ENCODE data around the gene ADAMTS13.
A peak's percentile ranks its signal among the peaks of the same experiment; 100 is the strongest.

The ADAMTS13 gene

DNA sequence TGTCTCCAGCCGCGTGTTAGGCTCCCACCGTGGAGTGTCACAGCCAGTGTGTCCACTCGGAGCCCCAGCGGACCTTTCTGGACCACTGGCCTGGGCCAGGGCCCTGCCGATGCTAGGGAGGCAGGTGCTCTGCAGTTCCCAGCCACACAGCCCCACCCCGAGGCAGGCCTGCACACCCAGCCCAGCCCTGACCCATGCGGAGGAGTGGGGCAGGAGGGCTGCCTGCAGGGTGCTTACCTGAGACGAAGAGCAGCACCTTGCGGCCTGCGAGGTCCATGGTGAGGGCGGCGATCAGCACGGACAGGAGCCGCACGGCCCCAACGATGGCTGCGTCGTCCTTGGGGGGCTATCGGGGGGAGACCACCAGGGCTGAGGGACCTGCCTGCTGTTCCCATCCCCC, 51.6 kb downstream of the ADAMTS13 start:
- no peak for DNase-seq

DNA sequence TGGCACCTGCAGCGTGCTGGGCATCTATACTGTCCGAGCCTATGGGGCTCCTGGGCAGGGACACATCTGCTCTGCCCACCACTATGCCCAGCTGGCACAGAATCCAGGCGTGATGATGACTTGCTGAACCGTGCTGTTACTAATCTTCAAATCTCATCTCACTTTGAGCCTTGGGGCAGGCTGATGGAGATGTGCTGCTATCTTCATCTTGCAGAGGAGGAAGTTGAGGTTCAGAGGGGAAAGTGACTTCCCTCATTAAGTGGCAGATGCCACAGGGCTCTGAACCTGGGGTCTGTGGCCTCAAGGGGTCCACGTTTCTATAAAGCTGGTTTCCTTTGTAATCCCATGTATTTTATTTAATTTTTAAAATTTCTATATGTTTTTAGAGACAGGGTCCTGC, 52.0 kb downstream of the ADAMTS13 start:
- no peak for DNase-seq

DNA sequence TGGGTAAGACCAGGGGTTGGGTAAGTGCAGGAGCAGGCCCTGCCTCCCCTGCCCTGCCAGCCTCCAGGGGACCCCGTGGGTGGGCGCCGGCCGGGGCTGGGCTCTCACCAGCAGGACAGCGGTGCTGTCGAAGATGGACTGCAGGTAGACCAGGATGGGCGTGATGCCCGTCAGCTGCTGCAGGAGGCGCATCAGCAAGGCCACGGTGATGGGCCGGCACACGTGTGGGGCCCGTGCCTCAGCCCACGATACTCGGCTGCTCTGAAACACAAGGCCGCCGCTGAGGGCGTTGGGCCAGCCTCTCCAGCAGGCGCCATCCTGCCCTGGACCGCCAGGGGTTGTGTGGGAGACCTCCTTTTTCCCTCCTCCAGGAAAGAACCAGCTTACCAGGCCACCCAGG, 52.7 kb downstream of the ADAMTS13 start:
- no peak for DNase-seq

DNA sequence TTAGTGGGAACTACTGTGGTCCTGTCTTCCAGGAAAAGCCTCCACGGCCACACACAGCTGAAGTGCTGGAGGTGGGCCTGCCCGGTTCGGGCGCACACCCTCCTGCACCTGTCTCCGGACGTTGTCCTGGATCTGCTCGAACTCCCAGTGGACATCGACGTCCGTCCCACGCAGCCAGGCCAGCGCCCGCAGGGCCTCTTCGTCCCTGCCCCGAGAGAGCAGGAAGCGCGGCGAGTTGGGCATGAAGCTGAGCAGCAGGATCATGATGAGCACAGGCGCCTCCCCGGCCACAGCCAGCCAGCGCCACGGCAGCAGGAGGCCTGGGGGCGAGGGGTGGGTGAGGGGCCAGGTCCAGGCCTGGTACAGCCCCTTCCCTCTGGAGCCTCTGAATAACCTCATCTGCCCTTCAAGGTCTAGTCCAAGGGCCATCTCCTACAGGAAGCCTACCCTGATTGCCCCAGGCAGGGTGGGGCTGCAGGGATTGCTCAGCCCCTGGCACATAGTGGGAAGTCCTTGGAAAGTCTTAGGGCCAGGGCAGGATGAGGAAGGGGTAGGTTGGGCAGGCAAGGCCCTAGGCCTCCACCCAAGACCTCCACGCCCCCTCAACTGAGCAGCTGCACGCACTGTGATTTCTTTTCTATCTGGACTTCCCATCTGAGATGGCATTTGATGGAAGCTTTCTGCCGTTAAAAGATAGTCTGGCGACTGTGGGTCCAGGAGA, 53.3 kb downstream of the ADAMTS13 start:
- DNase-seq = no peak

DNA sequence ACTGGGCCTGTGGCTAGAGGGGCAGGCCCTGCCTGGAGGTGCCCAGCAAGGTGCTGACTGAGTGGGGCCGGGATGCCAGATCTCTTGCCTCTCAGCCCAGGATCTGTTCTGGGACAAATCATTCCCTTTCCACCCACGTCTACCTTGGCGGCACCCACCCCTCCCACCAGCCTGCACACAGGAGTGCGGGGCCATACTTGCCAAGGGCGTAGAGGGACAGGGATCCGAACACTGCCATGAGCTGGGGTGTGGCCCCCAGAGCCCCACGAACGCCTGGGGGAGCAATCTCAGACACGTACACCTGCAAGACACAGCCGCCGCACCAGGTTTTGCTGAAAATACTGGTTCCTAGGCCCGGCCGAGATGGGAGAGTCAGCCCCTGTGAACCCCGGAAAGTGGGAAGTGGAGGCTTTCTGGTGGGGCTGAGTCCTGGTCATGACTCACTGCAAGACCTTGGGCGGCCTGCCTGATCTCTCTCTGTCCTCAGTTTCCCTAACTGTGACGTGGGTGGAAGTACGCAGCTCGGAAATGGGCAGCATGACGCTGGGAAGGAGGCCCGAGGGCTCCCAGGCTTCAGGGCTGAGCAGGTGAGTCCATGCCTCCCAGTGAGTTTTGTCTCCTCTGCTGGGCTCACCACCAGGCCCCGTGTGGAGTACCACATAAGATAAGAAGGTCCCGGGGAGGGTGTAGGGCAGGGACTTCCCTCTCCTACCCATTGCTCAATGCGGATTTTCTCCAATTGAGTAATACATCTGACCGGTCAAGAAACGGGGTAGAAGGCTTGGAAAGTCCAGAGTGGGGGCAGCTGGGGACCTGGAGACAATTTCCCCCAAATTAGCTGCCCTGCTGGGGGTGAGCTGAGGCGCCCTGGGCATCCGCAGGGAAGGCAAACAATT, 54.1 kb downstream of the ADAMTS13 start:
- DNase-seq = no peak

DNA sequence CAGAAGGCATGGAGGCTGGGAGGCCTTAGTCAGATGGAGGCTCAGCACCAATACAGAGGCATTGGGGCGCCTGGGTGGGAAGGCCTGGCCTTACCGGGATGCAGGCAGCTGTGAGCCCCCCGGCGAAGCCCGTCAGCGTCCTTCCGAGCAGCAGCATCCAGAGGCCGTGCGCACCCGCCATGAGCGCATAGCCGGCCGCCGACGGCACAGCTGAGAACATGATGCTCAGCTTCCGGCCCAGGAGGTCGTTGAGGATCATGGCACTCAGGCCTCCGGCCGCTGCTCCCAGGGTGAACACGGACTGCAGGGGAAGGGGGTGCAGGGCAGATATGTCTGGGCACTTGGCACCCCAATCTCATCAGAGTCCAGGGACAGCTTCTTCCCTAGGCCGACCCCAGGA, 54.8 kb downstream of the ADAMTS13 start:
- DNase-seq = no peak

DNA sequence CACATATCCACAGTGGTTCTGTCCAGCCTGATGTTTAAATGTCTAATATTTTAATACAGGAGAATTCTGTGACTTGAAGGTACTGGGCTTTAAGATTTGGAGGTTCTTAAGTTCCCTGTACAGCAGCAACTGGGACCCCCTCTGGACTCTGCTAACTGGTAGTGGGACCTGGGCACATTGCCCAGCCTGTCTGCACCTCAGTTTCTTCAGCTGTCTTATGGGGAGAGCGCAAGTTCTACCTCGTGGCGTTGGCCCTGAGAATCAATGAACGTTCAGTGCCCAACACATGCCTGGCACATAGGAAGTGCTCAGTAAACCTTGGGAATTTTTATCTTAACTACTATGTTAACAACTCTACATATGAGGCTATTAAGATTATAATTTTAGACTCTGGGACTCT, 55.3 kb downstream of the ADAMTS13 start:
- DNase-seq = no peak

DNA sequence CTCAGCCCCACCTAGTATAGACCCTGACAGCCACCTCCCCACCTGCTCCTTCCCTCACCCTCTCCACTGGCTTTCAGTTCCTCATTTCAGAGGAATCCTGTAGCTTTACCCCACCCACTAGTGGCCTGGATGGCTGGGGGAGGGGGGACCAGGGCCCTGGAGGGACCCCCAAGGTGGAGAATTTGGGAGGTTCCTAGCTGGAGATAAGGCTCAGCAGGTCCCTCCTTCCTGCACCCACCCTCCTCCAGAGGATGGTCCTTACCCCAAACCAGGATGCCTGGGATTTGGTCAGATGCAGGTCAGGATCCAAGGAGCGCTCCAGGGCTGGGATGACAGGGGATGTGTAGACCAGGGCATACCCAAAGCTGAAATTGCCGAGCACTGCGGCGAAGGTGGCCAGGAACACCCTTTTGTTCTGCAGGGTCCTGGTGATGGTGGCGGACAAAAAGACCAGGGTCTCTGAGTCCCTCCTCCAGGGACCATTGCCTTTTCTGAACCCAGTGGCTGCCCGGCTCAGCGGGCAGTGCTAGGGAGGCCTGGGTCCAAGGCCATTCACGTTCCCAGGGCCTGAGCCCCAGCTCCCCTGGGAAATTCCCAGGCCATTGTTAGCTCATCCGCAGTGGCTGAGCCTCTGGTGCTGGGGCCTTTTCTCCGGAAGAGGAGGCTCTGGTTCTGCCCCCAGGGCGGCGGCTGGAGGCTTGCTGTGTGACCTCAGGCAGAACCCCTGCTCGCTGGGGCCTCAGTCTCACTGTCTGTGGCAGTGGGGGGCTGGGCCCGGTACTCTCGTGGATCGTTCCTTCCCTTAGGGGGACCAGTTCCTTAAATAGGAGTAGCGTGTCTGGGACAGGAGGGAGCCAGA, 56.1 kb downstream of the ADAMTS13 start:
- peak; percentile 39 for DNase-seq

DNA sequence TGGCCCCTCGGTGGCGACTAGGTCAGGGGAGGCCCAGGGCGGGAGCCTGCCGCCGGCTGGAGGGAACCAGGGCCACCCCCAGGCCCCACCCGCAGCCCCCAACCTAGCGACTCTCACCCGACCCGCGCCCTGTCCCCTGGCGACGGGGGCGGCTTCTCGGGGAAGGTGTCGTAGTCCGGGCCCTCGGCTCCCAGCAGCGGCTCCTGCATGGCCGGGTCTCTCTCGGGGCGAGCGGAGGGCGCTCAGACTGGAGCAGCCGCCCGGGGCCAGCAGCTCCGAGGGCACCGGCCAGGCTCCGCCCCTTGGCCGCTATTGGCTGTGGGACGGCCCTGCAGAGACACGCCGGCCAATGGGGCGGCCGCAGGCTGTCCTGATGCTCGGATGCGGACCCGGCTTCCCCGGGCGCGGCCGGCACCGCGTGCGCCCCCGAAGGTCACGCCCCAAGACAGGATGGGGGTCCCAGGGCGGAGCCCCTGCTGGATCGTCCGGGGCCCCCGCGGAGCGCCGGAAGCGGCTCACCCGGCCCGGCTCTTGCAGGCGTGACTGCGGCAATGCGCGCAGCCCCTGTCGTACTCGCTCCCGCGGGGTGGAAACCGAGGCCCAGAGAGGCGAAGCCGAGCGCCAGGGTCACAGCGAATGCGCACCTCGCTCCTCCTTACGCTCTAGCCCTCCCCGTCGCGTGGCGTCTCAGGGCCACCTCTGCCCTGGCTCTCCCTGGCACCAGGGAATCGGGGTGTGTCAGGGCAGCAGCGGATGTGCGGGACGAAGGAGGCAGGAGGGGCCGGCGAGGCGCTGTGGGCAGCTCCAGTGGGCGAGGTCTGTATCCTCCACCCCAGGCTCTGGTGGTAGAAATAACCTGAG, 56.9 kb downstream of the ADAMTS13 start, which contains the start of gene SLC2A6:
Gene SLC2A6 (minus strand): TSS at position 249 of the 861 bp plus-strand sequence. CDS start 40 bp downstream, at position 209.
- peak; percentile 81 for DNase-seq

DNA sequence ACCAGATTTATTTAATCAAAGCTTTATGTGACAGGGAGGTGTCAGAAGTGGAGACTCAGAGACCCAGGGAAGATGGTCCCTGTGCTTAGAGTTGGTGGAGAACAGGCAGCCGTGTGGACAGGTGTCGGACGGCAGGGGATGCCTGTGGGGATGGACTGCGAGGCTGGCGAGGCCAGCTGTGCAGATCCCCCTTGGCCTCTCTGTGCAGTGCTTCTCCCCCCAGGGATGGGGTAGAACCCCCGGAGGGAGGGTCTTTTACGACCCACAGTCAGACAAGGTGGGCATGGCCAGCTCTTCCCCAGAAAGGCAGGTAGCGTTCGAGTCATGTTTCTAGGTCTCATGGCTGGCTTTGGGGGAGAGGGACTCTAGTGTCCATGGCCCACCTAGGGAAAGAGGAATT, 61.4 kb downstream of the ADAMTS13 start:
- no peak for DNase-seq

DNA sequence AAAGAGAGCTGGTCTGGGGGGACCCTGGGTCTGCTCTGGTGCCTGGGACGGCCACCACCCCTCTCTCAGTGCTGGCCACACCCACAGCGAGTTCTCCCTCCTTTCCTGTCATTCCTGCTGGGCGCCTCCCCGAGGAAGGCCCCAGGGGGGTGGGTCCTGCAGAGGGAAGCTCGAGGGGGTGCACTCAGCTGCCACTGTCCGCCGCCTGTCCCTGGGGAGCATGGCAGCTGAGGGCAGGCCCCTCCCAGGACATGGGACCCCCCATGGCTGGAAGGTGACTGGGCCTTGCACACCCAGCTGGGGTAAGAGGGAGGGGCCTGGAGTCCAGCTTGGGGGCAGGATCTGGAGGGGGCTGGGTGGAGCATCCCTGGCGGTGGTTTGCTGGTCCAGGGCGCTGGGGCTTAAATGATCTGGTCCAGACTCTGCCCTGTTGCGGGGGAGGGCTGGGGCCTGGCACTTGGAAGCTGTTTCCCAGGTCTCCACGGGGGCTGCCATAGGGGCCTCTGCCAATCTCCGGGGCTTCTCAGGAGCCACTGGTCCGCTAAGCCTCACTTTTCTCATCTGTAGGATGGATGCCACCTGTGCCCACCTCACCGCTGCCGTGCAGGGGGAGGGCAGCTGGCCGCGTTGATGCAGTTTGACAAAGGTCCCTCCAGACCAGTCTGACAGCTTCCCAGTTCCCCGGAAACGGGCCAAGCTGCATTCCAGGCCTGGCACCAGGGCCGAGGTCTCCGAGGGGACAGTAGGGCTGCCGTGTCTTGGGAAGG, 62.7 kb downstream of the ADAMTS13 start:
- DNase-seq = no peak

DNA sequence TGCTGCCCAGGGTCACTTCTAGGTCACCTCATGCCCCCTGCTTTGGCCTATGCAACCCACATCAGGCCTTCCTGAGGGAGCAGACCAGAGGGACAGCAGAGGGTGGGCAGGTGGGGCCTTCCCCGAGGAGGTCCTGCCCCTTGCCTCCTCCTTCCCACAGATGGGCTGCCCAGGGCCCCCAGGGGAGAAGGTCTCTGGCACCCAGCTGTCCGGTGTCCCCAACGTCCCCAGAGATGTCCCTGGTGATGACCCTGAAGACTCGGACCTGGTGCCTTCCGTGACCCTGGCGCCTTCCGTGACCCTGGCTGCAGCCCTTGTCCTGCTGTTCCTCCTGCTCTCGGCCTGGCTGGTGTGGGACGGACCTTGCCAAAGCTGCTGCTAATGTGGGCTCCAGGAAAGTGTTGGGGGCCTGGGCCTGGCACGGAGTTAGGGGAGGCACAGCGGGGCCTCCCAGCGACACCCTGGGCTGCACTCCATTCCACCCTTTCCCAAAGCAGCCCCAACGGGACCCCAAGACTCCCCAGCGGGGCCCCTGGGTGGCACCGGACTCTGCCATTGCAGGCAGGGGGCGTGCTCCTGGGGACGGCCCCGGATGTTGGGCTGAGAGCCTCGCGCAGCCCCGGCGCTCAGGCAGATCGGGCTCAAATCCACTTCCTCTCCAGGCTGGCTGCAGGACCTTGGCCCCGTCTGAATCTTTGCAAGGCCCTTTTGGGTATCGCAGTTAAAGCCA, 63.5 kb downstream of the ADAMTS13 start:
- no peak for DNase-seq

DNA sequence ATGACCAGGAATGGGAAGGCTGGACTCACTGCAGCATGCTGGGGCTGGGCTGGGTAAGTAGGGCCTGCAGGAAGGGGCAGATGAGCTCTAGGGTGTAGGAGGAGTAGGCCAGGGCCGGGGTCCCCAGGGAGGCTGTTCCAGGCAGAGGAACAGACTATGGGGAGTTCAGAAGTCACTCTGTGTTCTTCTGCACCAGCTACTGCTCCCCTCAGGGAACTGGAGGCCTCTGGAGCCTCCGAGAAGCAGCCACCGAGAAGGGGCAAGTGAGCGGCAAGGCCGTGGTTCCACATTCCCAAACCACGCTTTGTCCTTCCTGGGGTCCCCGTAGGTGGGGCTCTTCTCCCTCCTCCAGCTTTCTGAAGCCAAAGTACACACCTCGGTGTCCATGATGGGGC, 65.2 kb downstream of the ADAMTS13 start:
- no peak for DNase-seq

DNA sequence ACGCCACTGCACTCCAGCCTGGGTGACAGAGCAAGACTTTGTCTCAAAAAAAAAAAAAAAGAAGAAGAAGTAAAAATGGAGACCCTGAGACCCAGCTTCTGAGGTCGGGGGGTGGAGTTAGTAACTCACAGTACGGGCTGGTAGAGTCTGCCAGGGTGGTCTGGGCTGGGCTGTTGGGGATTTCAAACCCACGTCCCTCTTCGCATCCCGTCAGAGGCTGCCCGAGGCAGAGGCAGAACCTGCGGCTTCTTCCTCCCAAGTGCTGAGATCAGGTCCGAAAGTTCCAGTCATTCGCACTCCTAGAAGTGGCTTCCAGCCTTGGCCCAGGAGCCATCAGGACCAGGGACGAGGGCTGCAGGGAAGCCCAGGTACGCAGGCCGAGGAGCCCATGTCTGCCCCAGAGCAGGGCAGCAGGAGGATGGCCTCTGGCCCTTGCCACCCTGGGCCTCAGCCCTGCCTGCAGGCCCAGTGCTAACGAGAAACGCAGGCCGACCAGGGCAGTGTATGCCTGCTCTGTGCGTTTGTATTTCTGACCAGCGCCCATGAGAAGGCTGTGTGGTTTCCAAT, 66.6 kb downstream of the ADAMTS13 start:
- DNase-seq = no peak

DNA sequence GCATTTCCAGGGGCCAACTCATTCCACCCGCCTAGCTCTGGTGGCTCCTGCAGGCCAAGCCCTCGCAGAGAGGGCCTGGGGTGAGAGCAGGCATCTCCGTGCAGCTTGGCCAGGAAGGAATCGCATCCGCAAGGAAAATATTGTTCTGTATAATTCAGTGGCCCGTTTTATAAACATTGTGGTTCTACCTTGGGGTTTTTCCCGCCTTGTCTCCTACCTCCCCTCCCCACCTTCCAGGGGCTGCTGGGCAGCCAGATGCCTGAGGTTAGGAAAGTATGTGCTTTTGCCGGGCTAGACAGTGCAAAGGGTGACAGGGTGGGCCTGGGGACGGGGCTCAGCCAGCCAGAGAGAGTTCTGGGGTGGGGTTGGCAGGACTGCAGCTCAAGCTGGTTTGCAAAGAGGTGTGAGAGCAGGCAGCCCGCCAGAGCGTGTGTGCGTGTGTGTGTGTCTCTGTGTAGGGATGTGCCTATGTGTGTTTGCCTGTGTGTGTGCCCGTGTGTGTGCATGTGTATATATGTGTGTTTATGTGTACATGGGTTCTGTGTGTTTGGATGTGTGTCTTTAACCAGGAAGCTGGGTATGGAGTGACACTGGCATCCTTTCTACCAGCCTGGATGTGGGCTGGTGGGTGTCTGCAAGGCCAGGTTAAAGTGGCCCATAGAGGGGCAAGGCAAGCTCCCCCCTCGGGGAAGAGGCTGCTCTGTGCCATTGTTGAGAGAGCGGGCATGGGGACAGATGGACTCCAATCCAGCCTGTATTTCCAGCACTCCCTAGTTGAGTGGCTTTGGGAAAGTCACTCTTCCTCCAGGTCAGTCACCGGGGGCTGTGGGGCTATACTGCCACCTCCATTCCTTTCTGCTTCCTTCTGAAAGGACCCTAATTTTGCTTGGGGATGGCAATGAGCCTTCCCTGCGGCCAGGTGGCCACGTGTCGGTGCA, 67.4 kb downstream of the ADAMTS13 start:
- DNase-seq = no peak

DNA sequence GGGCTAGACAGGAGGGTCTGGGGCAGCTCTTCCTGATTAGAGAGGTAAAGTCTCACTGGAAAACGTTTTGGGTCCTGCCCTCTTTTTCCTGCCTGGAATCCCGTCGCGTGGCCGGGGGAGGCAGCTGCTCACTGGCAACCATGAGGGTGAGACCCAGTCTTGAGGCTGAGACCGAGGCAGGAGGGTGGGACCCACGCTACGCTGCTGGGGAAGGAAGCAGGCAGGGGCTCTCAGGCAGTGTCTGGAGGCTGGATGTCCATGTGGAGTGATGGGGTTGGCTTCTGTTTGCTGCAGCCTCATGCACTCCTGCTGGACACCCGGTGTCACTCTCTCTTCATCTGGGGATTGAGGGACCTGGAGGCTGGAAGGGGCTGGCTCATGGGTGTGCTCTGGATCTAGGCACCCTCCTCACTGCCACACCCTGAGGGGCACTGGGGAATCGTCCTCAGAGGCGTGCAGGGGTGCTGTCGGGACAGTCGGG, 68.1 kb downstream of the ADAMTS13 start:
- DNase-seq = no peak

DNA sequence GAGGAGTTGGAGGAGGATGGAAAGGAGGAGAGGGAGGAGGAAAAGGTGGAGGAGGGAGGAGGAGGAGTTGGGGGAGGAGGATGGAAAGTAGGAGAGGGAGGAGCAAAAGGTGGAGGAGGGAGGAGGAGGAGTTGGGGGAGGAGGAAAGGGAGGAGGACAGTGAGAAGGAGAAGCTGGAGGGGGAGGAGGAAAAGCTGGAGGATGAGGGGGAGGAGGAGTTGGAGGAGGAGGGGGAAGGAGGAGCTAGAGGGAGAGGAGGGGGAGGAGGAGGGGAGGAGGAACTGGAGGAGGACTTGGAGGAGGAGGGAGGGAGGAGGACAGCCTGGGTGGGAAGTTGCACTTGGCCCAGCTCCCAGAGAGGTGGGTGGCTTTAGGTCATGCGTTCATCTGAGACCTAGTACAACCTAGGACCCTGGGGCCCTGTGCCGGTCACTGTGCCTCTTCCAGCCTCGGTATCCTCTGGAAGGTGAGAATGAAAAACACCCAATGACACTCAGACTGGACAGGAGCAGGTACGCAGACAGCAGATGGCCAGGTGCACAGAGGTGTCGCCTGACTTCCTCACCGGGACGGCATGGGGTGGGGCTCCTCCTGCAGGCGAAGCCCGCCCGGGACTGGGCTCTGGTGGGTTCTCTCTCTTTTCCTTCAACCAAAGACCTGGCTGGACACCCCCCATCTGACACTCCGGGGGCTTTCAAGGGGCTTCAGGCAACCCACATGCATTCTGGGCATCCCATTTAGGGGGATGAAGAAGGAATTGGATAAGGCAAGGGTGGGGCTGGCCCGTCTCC, 68.9 kb downstream of the ADAMTS13 start:
- DNase-seq = no peak

DNA sequence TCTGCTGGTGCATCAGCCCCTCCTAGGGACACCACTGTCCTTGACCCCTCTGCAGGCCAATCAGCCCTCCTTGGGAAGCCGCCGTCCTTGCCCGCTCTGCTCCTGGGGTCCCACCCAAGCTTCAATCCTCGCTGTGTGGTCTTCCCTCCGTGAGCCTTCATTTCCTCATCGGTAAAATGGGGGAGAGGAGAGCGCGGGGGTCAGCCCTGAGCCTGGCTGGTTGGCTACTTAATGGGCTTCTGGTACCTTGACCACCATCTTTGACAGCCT, 69.4 kb downstream of the ADAMTS13 start:
- DNase-seq = no peak
